ENCODE measurements around the gene ICAM4. TPM values are rescaled to one million over a fixed set of nuclear protein-coding genes. Genes with fewer than 3 reads are reported as not detected.

The ICAM4 gene
- total and polyA plus RNA-seq, 9 of the 15 experiments (the other 6 are each of a cell fraction or from before 2014, with no cell fraction given), result 14.1 to 86.1 (median 29.6) TPM

- TF ChIP-seq CXXC5 (CRISPR knock-in tag; IDR thresholded peaks at IDR 0.05), result peak; percentile 41
- peak; percentile 83 for TF ChIP-seq PKNOX1 (IDR thresholded peaks at IDR 0.05)
- TF ChIP-seq ESRRA (IDR thresholded peaks at IDR 0.05; ENCODE audit: borderline replicate concordance, low read depth), result no peak
- TF ChIP-seq C11orf30 (IDR thresholded peaks at IDR 0.05; ENCODE audit: low read depth), result no peak
- no peak for TF ChIP-seq KAT2B (IDR thresholded peaks at IDR 0.05; ENCODE audit: low read depth, low read length)
- TF ChIP-seq, protein P1, sequence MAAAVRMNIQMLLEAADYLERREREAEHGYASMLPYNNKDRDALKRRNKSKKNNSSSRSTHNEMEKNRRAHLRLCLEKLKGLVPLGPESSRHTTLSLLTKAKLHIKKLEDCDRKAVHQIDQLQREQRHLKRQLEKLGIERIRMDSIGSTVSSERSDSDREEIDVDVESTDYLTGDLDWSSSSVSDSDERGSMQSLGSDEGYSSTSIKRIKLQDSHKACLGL (CRISPR knock-in tag; IDR thresholded peaks at IDR 0.05; ENCODE audit: borderline replicate concordance, poor library complexity, severe bottlenecking), result no peak
- TF ChIP-seq SPI1 (IDR thresholded peaks at IDR 0.05; ENCODE audit: borderline replicate concordance, low read depth, low read length), result peak; percentile 44; the same call in 1 of the 2 replicates
- 0 out of 2 replicates have a peak, but pooled peaks have one; percentile 7 for TF ChIP-seq CBFA2T2 (conservative IDR thresholded peaks at IDR 0.05)
Measured at GRCh38 chr19:10285393-10285792, 1.4 kb upstream of the ICAM4 start (continued).

- H3K9me3 ChIP-seq (replicated peaks; ENCODE audit: control insufficient read depth, insufficient read depth, low read depth, low read length), result no peaks in the 10 kb centered on the region
- CTCF ChIA-PET (ENCODE audit: low intra/inter-chr PET ratio), result interaction anchor here (1.2 to 2.5 kb wide), 2 partner anchors 20 to 101 kb away, joined by 3 to 14 read pairs; no protein-coding TSS in a partner anchor
- H3K4me3 ChIP-seq, result peak overlapping the region; percentile 79
- H3K4me2 ChIP-seq (ENCODE audit: insufficient read depth, low read length), result peak overlapping the region; percentile 99
- DNase-seq (ENCODE audit: extremely low read depth in 1 of 4, low spot score in 3 of 4), result peak; percentile 83 to 97 (median 92)
- no peaks in the 10 kb centered on the region for H4K20me1 ChIP-seq (replicated peaks; ENCODE audit: control insufficient read depth, insufficient read depth, low read length)
- in situ Hi-C loops (cut with MboI) (no loop called here), intact Hi-C loops (cut with micrococcal nuclease) (loop anchor here (1.0 to 2.0 kb wide), 3 partner anchors 18 to 92 kb away; partner anchors contain the start of genes RAVER1 and TYK2)
- H3K27me3 ChIP-seq (ENCODE audit: control insufficient read depth in 2 of 2, insufficient read depth in 2 of 2, low read length in 2 of 2), result no peaks in the 10 kb centered on the region
- H3K9ac ChIP-seq (ENCODE audit: insufficient read depth in 1 of 2, low read depth in 2 of 2, low read length in 2 of 2), result peak overlapping the region; percentile 91 to 99
- H2AFZ ChIP-seq (ENCODE audit: low read depth, low read length), result peak overlapping the region; percentile 84
- H3K27ac ChIP-seq (ENCODE audit: extremely low read depth, low read depth, low read length), result peak overlapping the region; percentile 96
- BruUV-seq (replicated peaks), result no TSS peak
- H3K79me2 ChIP-seq (ENCODE audit: control insufficient read depth, insufficient read depth, low read length), result peaks cover 69% of the 10 kb centered on the region
- H3K4me1 ChIP-seq (replicated peaks in 1 of 2; ENCODE audit: control insufficient read depth in 2 of 2, insufficient read depth in 2 of 2, low read length in 2 of 2), result peaks cover 31 to 92% of the 10 kb centered on the region in 2 experiments; a peak in 4 of 5 replicates
- POLR2A ChIA-PET, result interaction anchor here (0.6 to 6.2 kb wide), 16 partner anchors 9 to 198 kb away, joined by 3 to 74 read pairs (median 5); partner anchors contain the start of genes CDC37, ICAM1, RAVER1 and TYK2
- peaks cover 6% of the 10 kb centered on the region for H3K9me1 ChIP-seq (ENCODE audit: control insufficient read depth, insufficient read depth, low read length)
- ATAC-seq, result peak; percentile 56
- WGBS (ENCODE audit: insufficient coverage, low coverage, missing lambda C conversion rate), result 1% methylated on average over 21 of the region's 23 CpGs
- FAIRE-seq, result peak; percentile 90
- peaks cover 39% of the 10 kb centered on the region for H3K36me3 ChIP-seq (ENCODE audit: control insufficient read depth, insufficient read depth, low read length)
- TF ChIP-seq ZNF449 (CRISPR knock-in tag; IDR thresholded peaks at IDR 0.05) (no peak), GATAD2A (IDR thresholded peaks at IDR 0.05) (0 out of 2 replicates have a peak, but pooled peaks have one; percentile 84)
Measured at GRCh38 chr19:10288662-10289166, 2.0 kb downstream of the ICAM4 start.
